Cardiac fibroblast (primary cell): ENCODE data around the gene MS4A10.
A peak's percentile ranks its signal among the peaks of the same experiment; 100 is the strongest.

Source experiments
- DNase-seq, 2 donors: peaks; one replicate each; pipeline versions ENCODE4 v3.0.0 to v3.0.0-alpha.2; 2010; ENCODE audit warnings: low read depth in 2 of 2
- H3K4me3 ChIP-seq, 2 donors: replicated peaks in 1 of 2; 1 replicate in 1 of 2; 2 replicates in 1 of 2; pipeline ENCODE4 v1.5.1; 2011; ENCODE audit warnings: low read depth in 2 of 2, low read length in 2 of 2, mild to moderate bottlenecking in 2 of 2, moderate library complexity in 1 of 2
- CTCF ChIP-seq: IDR thresholded peaks from one replicate; pipeline ENCODE4 v1.5.1; 2011; ENCODE audit warnings: low read depth, mild to moderate bottlenecking, low read length, inconsistent platforms

Gene MS4A10

GRCh38 chr11:60835534-60835846 lies 50.4 kb downstream of the MS4A10 start:
- no peak for TF ChIP-seq CTCF
- H3K4me3 ChIP-seq = no peak overlapping the region
- peak in 1 of 2 donors; percentile 58 for DNase-seq

- no peak overlapping the region for H3K4me3 ChIP-seq
- no peak for DNase-seq
- no peak for TF ChIP-seq CTCF
Observed at GRCh38 chr11:60836866-60837515, 51.9 kb downstream of the MS4A10 start.

GRCh38 chr11:60838132-60838531 lies 53.0 kb downstream of the MS4A10 start:
- peak; percentile 42 for TF ChIP-seq CTCF
- H3K4me3 ChIP-seq = no peak overlapping the region
- DNase-seq = peak; percentile 39 to 43

DNA sequence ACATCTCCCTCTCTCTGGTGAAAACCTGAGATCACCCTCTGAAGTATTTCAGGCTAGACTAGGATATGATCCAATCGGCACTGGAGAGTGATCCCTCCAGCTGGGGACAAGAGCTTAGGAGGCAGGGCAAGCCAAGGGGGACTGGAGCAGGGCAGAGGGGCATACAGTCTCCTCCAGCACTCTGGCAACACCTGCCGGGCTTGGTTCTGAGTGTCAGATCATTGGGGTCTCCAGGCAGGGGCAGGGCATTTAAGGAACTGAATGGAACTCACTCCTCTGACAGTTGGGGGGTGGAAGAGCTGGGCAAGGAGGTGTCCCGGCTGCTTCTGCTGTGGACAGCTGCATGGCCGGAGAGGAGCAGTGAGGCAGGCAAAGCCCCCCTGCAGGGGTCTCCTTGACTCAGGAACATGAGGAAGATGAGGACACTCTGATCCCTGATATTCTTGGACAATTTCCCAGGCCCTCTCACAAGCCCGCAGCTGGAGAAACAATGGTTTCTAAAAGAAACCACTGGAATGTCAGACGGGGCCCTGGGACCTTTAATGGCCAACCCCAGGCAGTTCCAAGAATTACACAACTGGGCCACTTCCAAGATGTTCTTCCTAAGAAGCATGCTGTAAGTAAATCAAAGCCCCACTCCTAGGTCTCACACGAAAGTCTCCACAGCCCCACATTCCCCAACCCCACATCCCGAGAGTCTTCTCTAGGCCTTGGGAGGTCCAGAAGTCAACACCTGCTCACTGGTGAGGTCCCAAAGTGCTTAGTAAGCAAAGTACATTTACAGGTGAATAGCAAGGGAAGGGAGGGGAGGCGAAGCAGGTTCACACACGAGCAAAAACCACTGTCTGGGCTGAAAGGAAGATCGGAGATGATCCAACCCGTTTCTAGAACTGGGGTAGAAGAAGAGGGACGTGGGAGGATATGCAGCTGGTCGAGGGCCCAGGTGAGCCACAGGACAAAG lies 55.6 kb downstream of the MS4A10 start:
- TF ChIP-seq CTCF = no peak
- peak; percentile 94 for DNase-seq
- H3K4me3 ChIP-seq = no peak overlapping the region

GRCh38 chr11:60841797-60842667 lies 56.9 kb downstream of the MS4A10 start, which contains the start of gene CCDC86:
TSS of gene CCDC86 (plus strand) at chr11:60842113. CDS start at chr11:60842125, 12 bp downstream.
- peak; percentile 97 to 98 for DNase-seq
- TF ChIP-seq CTCF = no peak
- H3K4me3 ChIP-seq = peak within 1 kb of the TSS; percentile 87 to 99
